CD14-positive monocyte (primary cell): ENCODE results near the gene HADHA. TPM values are rescaled to one million over a fixed set of nuclear protein-coding genes. Genes with fewer than 3 reads are reported as not detected.

Experiments used
- DNase-seq, 3 donors: peaks; one replicate each; pipeline ENCODE4 v3.0.0-alpha.2; 2011 to 2022
- H2AFZ ChIP-seq: 2 replicates; pipeline ENCODE4 v1.6.0; 2012; ENCODE audit warnings: mild to moderate bottlenecking, low read depth, low read length, inconsistent platforms; ENCODE audit not compliant: insufficient read depth, poor library complexity, severe bottlenecking
- H3K27ac ChIP-seq, 2 donors: 1 replicate in 1 of 2; 2 replicates in 1 of 2; pipeline ENCODE4 v1.5.1; 2012 to 2013; ENCODE audit warnings: low read length in 2 of 2, control low read depth in 1 of 2, inconsistent platforms in 1 of 2, low read depth in 1 of 2, mild to moderate bottlenecking in 1 of 2
- H3K27me3 ChIP-seq, 2 donors: one replicate each; pipeline versions ENCODE4 v1.6.0 to v1.6.1; 2011 to 2013; ENCODE audit warnings: low read length in 2 of 2; ENCODE audit not compliant: control insufficient read depth in 2 of 2, insufficient read depth in 2 of 2
- H3K36me3 ChIP-seq, 2 donors: replicated peaks in 1 of 2; 1 replicate in 1 of 2; 2 replicates in 1 of 2; pipeline versions ENCODE4 v1.5.1 to v1.6.1; 2012 to 2013; ENCODE audit warnings: low read length in 2 of 2, control low read depth in 1 of 2, inconsistent platforms in 1 of 2, mild to moderate bottlenecking in 1 of 2; ENCODE audit not compliant: insufficient read depth in 2 of 2, control insufficient read depth in 1 of 2
- H3K4me1 ChIP-seq, 2 donors: 1 replicate in 1 of 2; 2 replicates in 1 of 2; pipeline versions ENCODE4 v1.5.1 to v1.6.1; 2012 to 2013; ENCODE audit warnings: low read length in 2 of 2, control low read depth in 1 of 2, inconsistent platforms in 1 of 2, mild to moderate bottlenecking in 1 of 2, moderate library complexity in 1 of 2; ENCODE audit not compliant: insufficient read depth in 2 of 2, control insufficient read depth in 1 of 2
- H3K4me2 ChIP-seq: replicated peaks from 2 replicates; pipeline ENCODE3; 2012; ENCODE audit warnings: low read length, moderate library complexity, mild to moderate bottlenecking; ENCODE audit not compliant: poor library complexity, severe bottlenecking; ENCODE audit errors: extremely low read depth
- H3K4me3 ChIP-seq, 3 experiments: fragments of 200-600 bp in 1 of 3; sonication (generic) in 1 of 3; replicated peaks in 1 of 3; 1 replicate in 2 of 3; 2 replicates in 1 of 3; pipeline ENCODE4 v1.5.1; 2011 to 2013; ENCODE audit warnings: low read length in 3 of 3, mild to moderate bottlenecking in 3 of 3, control low read depth in 2 of 3, low read depth in 2 of 3, inconsistent platforms in 1 of 3, moderate library complexity in 1 of 3
- H3K79me2 ChIP-seq: 2 replicates; pipeline ENCODE4 v1.6.0; 2012; ENCODE audit warnings: mild to moderate bottlenecking, control low read depth, inconsistent platforms, low read length, moderate library complexity; ENCODE audit not compliant: insufficient read depth
- H3K9ac ChIP-seq: 2 replicates; pipeline ENCODE4 v1.6.0; 2017; ENCODE audit warnings: low read length, mild to moderate bottlenecking; ENCODE audit not compliant: insufficient read depth, poor library complexity, severe bottlenecking
- H3K9me3 ChIP-seq, 2 donors: replicated peaks in 1 of 2; 1 replicate in 1 of 2; 2 replicates in 1 of 2; pipeline versions ENCODE4 v1.5.1 to v1.6.1; 2012 to 2013; ENCODE audit warnings: low read length in 2 of 2, control low read depth in 1 of 2; ENCODE audit not compliant: control insufficient read depth in 1 of 2, insufficient read depth in 1 of 2
- H4K20me1 ChIP-seq: 2 replicates; pipeline ENCODE4 v1.6.0; 2012; ENCODE audit warnings: mild to moderate bottlenecking, low read length, control low read depth, moderate library complexity; ENCODE audit not compliant: insufficient read depth
- H3K27ac Mint-ChIP-seq, 7 donors: one replicate each; pipeline ENCODE4 v1.8.0; 2020; ENCODE audit warnings: mild to moderate bottlenecking in 7 of 7, mixed read lengths in 7 of 7, moderate library complexity in 6 of 7, inconsistent platforms in 2 of 7
- H3K27me3 Mint-ChIP-seq, 3 donors: one replicate each; pipeline ENCODE4 v1.8.0; 2021 to 2022; ENCODE audit warnings: low read depth in 3 of 3, mild to moderate bottlenecking in 3 of 3, mixed read lengths in 3 of 3, moderate library complexity in 3 of 3, inconsistent platforms in 1 of 3
- H3K36me3 Mint-ChIP-seq, 2 donors: one replicate each; pipeline ENCODE4 v1.8.0; 2020; ENCODE audit warnings: mixed read lengths in 2 of 2, inconsistent platforms in 1 of 2, mild to moderate bottlenecking in 1 of 2
- H3K4me1 Mint-ChIP-seq: one replicate; pipeline ENCODE4 v1.8.0; 2020; ENCODE audit warnings: mild to moderate bottlenecking, mixed read lengths
- H3K4me3 Mint-ChIP-seq, 2 donors: one replicate each; pipeline ENCODE4 v1.8.0; 2020; ENCODE audit warnings: mild to moderate bottlenecking in 2 of 2, mixed read lengths in 2 of 2, moderate library complexity in 1 of 2
- H3K9me3 Mint-ChIP-seq, 7 donors: one replicate each; pipeline ENCODE4 v1.8.0; 2020 to 2022; ENCODE audit warnings: mixed read lengths in 7 of 7, mild to moderate bottlenecking in 6 of 7, moderate library complexity in 6 of 7, inconsistent platforms in 2 of 7
- CTCF ChIP-seq: fragments of 200-600 bp; IDR thresholded peaks from one replicate; pipeline ENCODE4 v1.8.0; 2022; ENCODE audit warnings: antibody characterized with exemption, mild to moderate bottlenecking
- WGBS: methylation state at CpG from one replicate; pipeline ENCODE4 v1.1.5; 2013; ENCODE audit warnings: missing lambda C conversion rate; ENCODE audit not compliant: insufficient coverage; 5-methylcytosine and 5-hydroxymethylcytosine counted together
- intact Hi-C, 2 donors: fragments of 100-400 bp; cut with micrococcal nuclease; formaldehyde crosslinking; loops; one replicate each; pipeline versions ENCODE4 v1.15.0 to v1.15.1; 2023
- polyA plus RNA-seq, 3 donors: library from polyadenylated mRNA; depleted of rRNA in 1 of 3; unstranded in 2 of 3; stranded (reverse) in 1 of 3; fragments of 300-500 nt in 2 of 3; fragments of >200 nt in 1 of 3; fragmentation: Illumina TruSeq in 2 of 3; gene quantifications; 1 replicate in 2 of 3; 2 replicates in 1 of 3; pipeline ENCODE4 v1.2.3, GENCODE V29; 2012 to 2021

The HADHA gene
- polyA plus RNA-seq, 3 donors = 60.2 to 187 (median 155) TPM

GRCh38 chr2:26255759-26256384 is 11.4 kb upstream of the HADHA start:
- H3K4me1 Mint-ChIP-seq = peaks cover 21% of the 10 kb centered on the region
- Histone ChIP-seq H3K79me2 (peaks cover 66% of the 10 kb centered on the region), H3K36me3 (peaks cover 38 to 56% of the 10 kb centered on the region in 2 donors), H3K27ac (peak overlapping the region in 1 of 2 donors; percentile 69), H3K9me3 (no peaks in the 10 kb centered on the region), H3K4me3 (no peak overlapping the region), H3K4me2 (no peak overlapping the region), H3K4me1 (peaks cover 6 to 14% of the 10 kb centered on the region in 2 donors), H3K9ac (no peak overlapping the region), H2AFZ (no peak overlapping the region), H3K27me3 (no peaks in the 10 kb centered on the region), H4K20me1 (peaks cover 57% of the 10 kb centered on the region)
- intact Hi-C loops = no loop called here
- no peak for TF ChIP-seq CTCF
- no peak overlapping the region for H3K4me3 Mint-ChIP-seq
- H3K27ac Mint-ChIP-seq = peak overlapping the region in 6 of 7 donors; percentile 5 to 58 (median 50)
- peaks cover 42 to 59% of the 10 kb centered on the region in 2 donors for H3K36me3 Mint-ChIP-seq
- H3K27me3 Mint-ChIP-seq = no peaks in the 10 kb centered on the region
- 20% methylated on average over 2 of the region's 3 CpGs for WGBS
- no peaks in the 10 kb centered on the region for H3K9me3 Mint-ChIP-seq
- peak in 2 of 3 donors; percentile 53 to 67 for DNase-seq

- Histone ChIP-seq H3K9me3 (no peaks in the 10 kb centered on the region), H3K27me3 (no peaks in the 10 kb centered on the region), H3K79me2 (peaks cover 95% of the 10 kb centered on the region), H3K36me3 (peaks cover 6 to 16% of the 10 kb centered on the region in 2 donors), H3K9ac (no peak overlapping the region), H3K4me1 (peaks cover 8 to 18% of the 10 kb centered on the region in 2 donors), H3K4me3 (no peak overlapping the region), H2AFZ (no peak overlapping the region), H4K20me1 (peaks cover 91% of the 10 kb centered on the region), H3K27ac (no peak overlapping the region), H3K4me2 (no peak overlapping the region)
- peak overlapping the region in 3 of 7 donors; percentile 23 to 57 (median 31) for H3K27ac Mint-ChIP-seq
- peaks cover 13 to 19% of the 10 kb centered on the region in 2 donors for H3K36me3 Mint-ChIP-seq
- no peak for TF ChIP-seq CTCF
- no CpG with 5 or more reads among the region's 3 CpGs for WGBS
- no peak for DNase-seq
- peaks cover 28% of the 10 kb centered on the region for H3K4me1 Mint-ChIP-seq
- H3K4me3 Mint-ChIP-seq = no peak overlapping the region
- intact Hi-C loops = no loop called here
- no peaks in the 10 kb centered on the region for H3K27me3 Mint-ChIP-seq
- H3K9me3 Mint-ChIP-seq = no peaks in the 10 kb centered on the region
These were observed 7.5 kb upstream of the HADHA start for GRCh38 chr2:26251893-26252292.
